ENCODE measurements around the gene ARHGAP44. TPM values are rescaled to one million over a fixed set of nuclear protein-coding genes. Genes with fewer than 3 reads are reported as not detected.

ARHGAP44 gene
- total and polyA plus RNA-seq, 2 of the 8 experiments (the other 6 are each of a cell fraction or from before 2014, with no cell fraction given): 6.2 to 22.2 TPM

GRCh38 chr17:12739500-12739899 lies 49.8 kb upstream of the ARHGAP44 start:
- Histone ChIP-seq H3K79me2 (ENCODE audit: control insufficient read depth in 1 of 2, insufficient read depth in 2 of 2, low read length in 2 of 2) (no peaks in the 10 kb centered on the region), H4K5ac (ENCODE audit: insufficient read length, low read depth, low read length) (no peak overlapping the region), H3K27me3 (replicated peaks in 1 of 4; ENCODE audit: control insufficient read depth in 3 of 4, extremely low read depth in 1 of 4, insufficient read depth in 3 of 4, low read length in 3 of 4) (no peaks in the 10 kb centered on the region), H3K56ac (replicated peaks; ENCODE audit: insufficient read length, low read depth, low read length) (no peak overlapping the region), H3K23me2 (ENCODE audit: low read depth, low read length) (peaks cover 2% of the 10 kb centered on the region; the same call in 1 of the 2 replicates), H4K91ac (replicated peaks; ENCODE audit: insufficient read length, low read length) (no peak overlapping the region), H3K14ac (ENCODE audit: insufficient read length) (no peak overlapping the region), H2AK5ac (ENCODE audit: low read depth, low read length) (no peak overlapping the region), H3K9ac (replicated peaks in 1 of 4; ENCODE audit: extremely low read depth in 1 of 4, low read depth in 3 of 4, low read length in 3 of 4) (no peak overlapping the region), H2BK15ac (ENCODE audit: low read length) (no peak overlapping the region), H2BK20ac (ENCODE audit: low read length) (no peak overlapping the region), H3K4me3 (ENCODE audit: extremely low read depth in 1 of 4, insufficient read depth in 2 of 4, low read depth in 3 of 4, low read length in 4 of 4) (no peak overlapping the region), H2BK5ac (ENCODE audit: low read depth, low read length) (no peak overlapping the region), H4K20me1 (replicated peaks in 1 of 2; ENCODE audit: control insufficient read depth in 1 of 2, insufficient read depth in 2 of 2, low read length in 2 of 2) (no peaks in the 10 kb centered on the region), H2AFZ (ENCODE audit: low read length) (no peak overlapping the region), H3K18ac (ENCODE audit: extremely low read depth, low read length) (no peak overlapping the region), H2BK12ac (ENCODE audit: low read depth, low read length) (no peak overlapping the region), H3K4me1 (replicated peaks in 1 of 4; ENCODE audit: control insufficient read depth in 3 of 4, insufficient read depth in 4 of 4, low read length in 3 of 4) (peaks cover 0 to 4% (median 1%) of the 10 kb centered on the region in 4 experiments; a peak in 3 of 7 replicates), H3K23ac (ENCODE audit: insufficient read length) (no peak overlapping the region), H3K4me2 (ENCODE audit: insufficient read depth in 1 of 2, low read depth in 2 of 2, low read length in 2 of 2) (no peak overlapping the region), H2BK120ac (replicated peaks; ENCODE audit: low read depth, low read length) (no peak overlapping the region), H3K36me3 (ENCODE audit: control insufficient read depth in 2 of 4, insufficient read depth in 4 of 4, low read length in 3 of 4) (no peaks in the 10 kb centered on the region), H3K9me3 (ENCODE audit: insufficient read depth in 2 of 2, low read depth in 1 of 2, low read length in 1 of 2) (no peaks in the 10 kb centered on the region), H3K27ac (ENCODE audit: low read depth, low read length) (no peak overlapping the region), H4K8ac (ENCODE audit: extremely low read depth, insufficient read depth, low read length) (no peak overlapping the region), H3K4ac (replicated peaks; ENCODE audit: insufficient read length, low read depth, low read length) (no peak overlapping the region), H3K79me1 (ENCODE audit: low read depth, low read length) (no peaks in the 10 kb centered on the region)
- CTCF ChIA-PET (ENCODE audit: partially characterized antibody): interaction anchor here (0.6 to 1.5 kb wide), 7 partner anchors 72 to 559 kb away, joined by 3 to 4 read pairs (median 3); no protein-coding TSS in a partner anchor
- no peak for FAIRE-seq
- POLR2A ChIA-PET (ENCODE audit: partially characterized antibody): no interaction called here
- DNase-seq (ENCODE audit: low read depth in 1 of 2, low spot score in 2 of 2): no peak
- 84% methylated on average over 4 of the region's 4 CpGs; no CpG with 5 or more reads in 1 of the 2 experiments for WGBS, 2 experiments (ENCODE audit: extremely low coverage in 1 of 2, insufficient coverage in 1 of 2, insufficient read length in 1 of 2, insufficient replicate concordance in 2 of 2, low coverage in 1 of 2, low lambda C conversion rate in 2 of 2, missing lambda C conversion rate in 1 of 2)
- no peak for TF ChIP-seq POLR2AphosphoS5 (IDR thresholded peaks at IDR 0.05; ENCODE audit: low read depth, low read length)
- TF ChIP-seq JUN (IDR thresholded peaks at IDR 0.05; ENCODE audit: low read depth, low read length): no peak
- TF ChIP-seq HDAC6 (IDR thresholded peaks at IDR 0.05; ENCODE audit: low read depth, low read length): no peak
- TF ChIP-seq ATF2 (IDR thresholded peaks at IDR 0.05; ENCODE audit: low read length): no peak
- TF ChIP-seq TBP (IDR thresholded peaks at IDR 0.05; ENCODE audit: low read depth, low read length): no peak
- no peak for TF ChIP-seq MAX (IDR thresholded peaks at IDR 0.05)
- TF ChIP-seq KDM1A (IDR thresholded peaks at IDR 0.05; ENCODE audit: borderline replicate concordance, low read length): no peak
- TF ChIP-seq BCL11A (IDR thresholded peaks at IDR 0.05; ENCODE audit: low read depth in 2 of 2, low read length in 2 of 2): no peak
- TF ChIP-seq RAD21 (IDR thresholded peaks at IDR 0.05 in 1 of 2, conservative IDR thresholded peaks at IDR 0.05 in 1 of 2; ENCODE audit: low read depth in 2 of 2, low read length in 2 of 2): no peak
- no peak for TF ChIP-seq FOSL1 (IDR thresholded peaks at IDR 0.05; ENCODE audit: insufficient read depth, low read depth, low read length)
- no peak for TF ChIP-seq USF2 (IDR thresholded peaks at IDR 0.05; ENCODE audit: low read length)

Measured in H1 (cell line).